GM13977 (cell line): Measurements from ENCODE around the gene POU3F3.

Source experiments
- DNase-seq: peaks from one replicate; pipeline ENCODE4 v3.0.0; 2012; ENCODE audit warnings: low spot score
- CTCF ChIP-seq: IDR thresholded peaks from 2 replicates; pipeline ENCODE4 v1.5.1; 2012; ENCODE audit warnings: mild to moderate bottlenecking, control low read depth; ENCODE audit not compliant: insufficient read depth; ENCODE audit errors: extremely low read depth, missing control alignments
- in situ Hi-C: fragments of 300-500 bp; cut with MboI; formaldehyde crosslinking; loops from one replicate; pipeline ENCODE4 v1.12.0; 2022; ENCODE audit warnings: low sequenced_read_pairs, low pct_unique_long_range_greater_than_20kb, mixed read lengths, inconsistent platforms; ENCODE audit not compliant: unreplicated experiment

POU3F3 gene

GRCh38 chr2:104853534-104854497, at the start of gene POU3F3:
Gene POU3F3 (plus strand): TSS chr2:104854115. CDS start chr2:104855511, 1,396 bp downstream.
- in situ Hi-C loops = loop anchor here (25.0 kb wide), 1 partner anchor 1692 kb away; no protein-coding TSS in a partner anchor
- TF ChIP-seq CTCF = no peak

DNA sequence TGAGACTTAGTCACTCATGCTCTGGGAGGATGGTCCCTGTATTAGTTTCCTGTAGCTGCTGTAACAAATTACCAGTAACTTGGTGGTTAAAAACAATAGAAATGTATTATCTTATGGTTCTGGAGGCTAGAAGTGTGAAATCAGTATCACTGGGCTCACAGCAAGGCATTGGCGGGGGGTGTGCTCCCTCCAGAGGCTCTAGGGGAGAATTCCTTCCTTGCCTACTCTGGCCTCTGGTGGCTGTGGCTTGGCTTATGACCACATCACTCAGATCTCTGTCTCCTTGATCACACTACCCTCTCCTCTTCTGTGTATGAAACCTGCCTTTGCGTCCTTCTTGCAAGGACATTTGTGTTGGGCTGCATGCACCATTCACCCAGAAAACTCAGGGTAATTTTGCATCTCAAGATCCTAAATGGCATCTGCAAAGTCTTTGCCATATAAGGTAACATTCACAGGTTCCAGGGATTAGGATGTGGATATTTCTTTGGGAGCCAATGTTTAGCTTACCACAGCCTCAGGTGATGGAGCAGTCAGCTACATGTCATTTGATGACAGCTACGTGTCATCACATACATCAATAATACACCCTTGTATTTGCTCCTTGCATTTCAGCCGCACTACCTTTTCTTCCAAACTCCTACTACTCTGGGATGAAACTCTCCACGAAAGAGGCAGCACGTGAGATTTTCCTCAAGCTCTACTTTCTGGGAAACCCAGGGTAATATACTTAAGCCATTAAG, 49.6 kb upstream of the POU3F3 start:
- TF ChIP-seq CTCF = no peak
- in situ Hi-C loops = no loop called here
- DNase-seq = no peak

More at GRCh38 chr2:104853534-104854497, at the start of gene POU3F3:
- peak; percentile 79 for DNase-seq

DNA sequence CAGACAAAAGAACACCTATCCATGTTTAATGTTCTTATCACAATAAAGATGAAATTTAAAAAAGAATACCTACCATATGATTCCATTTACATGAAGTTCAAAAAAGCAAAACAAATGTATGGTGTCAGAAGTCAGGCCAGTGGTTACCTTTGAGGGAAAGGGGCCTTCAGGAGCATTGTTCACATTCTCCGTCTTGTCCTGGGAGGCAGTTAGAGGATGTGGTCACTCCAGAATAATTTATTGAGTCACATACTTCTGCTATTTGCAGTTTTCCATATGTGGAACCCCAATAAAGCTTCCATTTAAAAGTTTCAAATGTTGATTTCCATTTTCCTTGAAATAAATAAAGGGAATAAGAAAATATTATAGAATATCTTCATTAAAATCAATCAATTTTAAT, 41.6 kb upstream of the POU3F3 start:
- TF ChIP-seq CTCF = no peak
- no peak for DNase-seq
- in situ Hi-C loops = no loop called here

- no peak for TF ChIP-seq CTCF
- in situ Hi-C loops = no loop called here
- DNase-seq = no peak
Observed at GRCh38 chr2:104816143-104816542, 37.8 kb upstream of the POU3F3 start.

GRCh38 chr2:104818264-104818663, 35.7 kb upstream of the POU3F3 start:
- no peak for DNase-seq
- in situ Hi-C loops = no loop called here
- no peak for TF ChIP-seq CTCF

DNA sequence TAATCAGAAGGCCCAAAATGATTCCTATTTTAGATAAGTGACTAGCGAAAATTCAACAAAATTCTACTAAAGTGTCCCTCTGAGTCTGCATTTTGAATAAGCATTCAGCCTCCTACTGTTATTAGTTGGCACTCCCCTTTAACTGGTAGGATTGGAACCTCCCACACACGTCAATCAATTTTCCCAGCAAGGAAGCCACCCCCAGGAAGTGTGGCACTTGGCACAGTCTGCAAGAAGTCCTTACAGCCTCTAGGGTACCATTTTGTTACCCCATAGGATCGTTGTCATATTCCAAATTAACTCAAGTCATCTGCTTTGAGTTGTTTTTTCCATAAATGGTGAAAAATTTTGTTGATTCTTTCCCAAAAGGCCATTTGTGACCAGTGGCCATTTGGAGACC, 33.8 kb upstream of the POU3F3 start:
- in situ Hi-C loops = no loop called here
- DNase-seq = no peak
- TF ChIP-seq CTCF = no peak
